D721Med (cell line): ENCODE results near the gene SERBP1.
"Not testable (repeated sequence)": the region's sequence is repeated elsewhere in the genome, so short reads cannot be mapped to it uniquely, and the experiment has no call there.

Source experiments
- DNase-seq: peaks from one replicate; pipeline ENCODE4 v3.0.0; 2011; ENCODE audit warnings: low spot score; ENCODE audit not compliant: insufficient read length
- FAIRE-seq: peaks from 2 replicates; lab custom pipeline; 2011; peaks lifted over from hg19 to GRCh38; lab: Jason Lieb, UNC
- CTCF ChIP-seq: IDR thresholded peaks from 2 replicates; pipeline ENCODE4 v1.5.1; 2012; ENCODE audit warnings: mild to moderate bottlenecking, control low read depth; ENCODE audit not compliant: insufficient read depth; ENCODE audit errors: missing control alignments

SERBP1 gene

GRCh38 chr1:67407498-67407897 lies 22.7 kb downstream of the SERBP1 start:
- FAIRE-seq: no peak
- TF ChIP-seq CTCF: no peak
- no peak for DNase-seq

- FAIRE-seq: no peak
Measured at GRCh38 chr1:67405473-67406245, 24.5 kb downstream of the SERBP1 start.

GRCh38 chr1:67404212-67404620 lies 26.0 kb downstream of the SERBP1 start:
- DNase-seq: no peak
- no peak for TF ChIP-seq CTCF
- no peak for FAIRE-seq

More at GRCh38 chr1:67405473-67406245, 24.5 kb downstream of the SERBP1 start:
- DNase-seq: no peak
- no peak for TF ChIP-seq CTCF

GRCh38 chr1:67401443-67401842 lies 28.8 kb downstream of the SERBP1 start:
- no peak for TF ChIP-seq CTCF
- DNase-seq: no peak
- no peak for FAIRE-seq

- FAIRE-seq, DNase-seq: not testable (repeated sequence)
Measured at GRCh38 chr1:67400029-67400786, 30.0 kb downstream of the SERBP1 start.

GRCh38 chr1:67399199-67399993 lies 30.8 kb downstream of the SERBP1 start:
- TF ChIP-seq CTCF: no peak
- DNase-seq (no peak), FAIRE-seq (no peak)

GRCh38 chr1:67394548-67394947 lies 35.7 kb downstream of the SERBP1 start:
- FAIRE-seq (no peak), DNase-seq (no peak)
- no peak for TF ChIP-seq CTCF
